OCI-LY7 (cell line): ENCODE data around the gene CHST11. TPM values are rescaled to one million over a fixed set of nuclear protein-coding genes. Genes with fewer than 3 reads are reported as not detected.
A peak's percentile ranks its signal among the peaks of the same experiment; 100 is the strongest.

Experiments used
- BruUV-seq: library from RNA; stranded (reverse); fragments of 400-500 nt; replicated peaks from 2 replicates; lab custom pipeline; 2021; lab: Mats Ljungman, UMichigan
- CTCF ChIA-PET: fragments of 300-600 bp; sonication (Branson Sonifier 250); formaldehyde crosslinking; loops from one replicate; lab custom pipeline; 2022; ENCODE audit warnings: antibody characterized with exemption; ENCODE audit not compliant: unreplicated experiment; lab: Charles Lee
- POLR2A ChIA-PET: fragments of 300-600 bp; sonication (Branson Sonifier 250); formaldehyde crosslinking; loops from one replicate; lab custom pipeline; 2022; ENCODE audit warnings: antibody characterized with exemption; lab: Charles Lee
- DNase-seq: peaks from one replicate; pipeline ENCODE4 v3.0.0-alpha.2; 2015; ENCODE audit warnings: low spot score
- H2AFZ ChIP-seq: fragments of 200-600 bp; sonication (generic), shearing (Covaris generic); 2 replicates; pipeline ENCODE4 v1.6.1; 2014; ENCODE audit warnings: mild to moderate bottlenecking, antibody characterized with exemption, low read length, moderate library complexity
- H3K27ac ChIP-seq: fragments of 200-600 bp; sonication (generic); 2 replicates; pipeline ENCODE4 v1.5.1; 2014; ENCODE audit warnings: mixed run types, low read depth, mild to moderate bottlenecking, moderate library complexity, low read length, inconsistent platforms; ENCODE audit not compliant: poor library complexity, severe bottlenecking
- H3K36me3 ChIP-seq: fragments of 200-600 bp; sonication (generic); 2 replicates; pipeline ENCODE4 v1.6.1; 2014; ENCODE audit warnings: mild to moderate bottlenecking, antibody characterized with exemption, low read length, moderate library complexity, mixed read lengths; ENCODE audit not compliant: insufficient read depth
- H3K4me1 ChIP-seq: fragments of 200-600 bp; sonication (generic); 2 replicates; pipeline ENCODE4 v1.5.1; 2014; ENCODE audit warnings: mild to moderate bottlenecking, low read length; ENCODE audit not compliant: insufficient read depth, poor library complexity, severe bottlenecking
- H3K4me2 ChIP-seq: fragments of 200-600 bp; sonication (generic); 2 replicates; pipeline ENCODE4 v1.6.1; 2014; ENCODE audit warnings: mild to moderate bottlenecking, low read length
- H3K4me3 ChIP-seq: fragments of 200-600 bp; sonication (generic); 2 replicates; pipeline ENCODE4 v1.5.1; 2014; ENCODE audit warnings: mild to moderate bottlenecking, low read depth, low read length; ENCODE audit not compliant: poor library complexity, severe bottlenecking
- H3K79me2 ChIP-seq: fragments of 200-600 bp; sonication (generic); 2 replicates; pipeline ENCODE4 v1.6.1; 2016; ENCODE audit warnings: low read depth, mild to moderate bottlenecking, low read length, moderate library complexity, mixed read lengths; ENCODE audit not compliant: insufficient read depth
- H3K9me2 ChIP-seq: fragments of 200-600 bp; sonication (generic); 2 replicates; pipeline ENCODE4 v1.6.1; 2016; ENCODE audit warnings: mild to moderate bottlenecking, low read length, mixed read lengths; ENCODE audit not compliant: insufficient read depth
- H3K9me3 ChIP-seq: fragments of 200-600 bp; sonication (generic); 2 replicates; pipeline ENCODE4 v1.6.1; 2014; ENCODE audit warnings: mild to moderate bottlenecking, mixed run types, low read length, mixed read lengths
- H4K20me1 ChIP-seq: fragments of 200-600 bp; sonication (generic); 2 replicates; pipeline ENCODE4 v1.6.1; 2014; ENCODE audit warnings: mild to moderate bottlenecking, antibody characterized with exemption, low read length, moderate library complexity, mixed read lengths; ENCODE audit not compliant: insufficient read depth
- EZH2phosphoT487 ChIP-seq: fragments of 200-600 bp; sonication (generic); IDR thresholded peaks from 2 replicates; pipeline ENCODE4 v1.6.1; 2018; ENCODE audit warnings: low read depth, borderline replicate concordance, mild to moderate bottlenecking, mixed run types, antibody characterized with exemption, low read length, moderate library complexity, mixed read lengths
- intact Hi-C: fragments of 100-400 bp; cut with micrococcal nuclease; formaldehyde crosslinking; loops from one replicate; pipeline ENCODE4 v1.10.0; 2022; ENCODE audit not compliant: unreplicated experiment
- total RNA-seq, 2 experiments: library from RNA; depleted of rRNA in 1 of 2; stranded (reverse); fragments of >200 nt in 1 of 2; shearing (Covaris generic) in 1 of 2; gene quantifications; 2 replicates each; pipeline ENCODE4 v1.2.3, GENCODE V29; 2014 to 2022
- TF ChIP-seq, protein P1 (sequence below): fragments of 200-600 bp; sonication (generic); conservative IDR thresholded peaks from 2 replicates; pipeline ENCODE4 v1.5.1; 2014; ENCODE audit warnings: mild to moderate bottlenecking, antibody characterized with exemption, low read length, moderate library complexity, mixed read lengths

Gene CHST11
- total RNA-seq, 2 experiments from 2014 or later, result 15.2 to 41.6 TPM

DNA sequence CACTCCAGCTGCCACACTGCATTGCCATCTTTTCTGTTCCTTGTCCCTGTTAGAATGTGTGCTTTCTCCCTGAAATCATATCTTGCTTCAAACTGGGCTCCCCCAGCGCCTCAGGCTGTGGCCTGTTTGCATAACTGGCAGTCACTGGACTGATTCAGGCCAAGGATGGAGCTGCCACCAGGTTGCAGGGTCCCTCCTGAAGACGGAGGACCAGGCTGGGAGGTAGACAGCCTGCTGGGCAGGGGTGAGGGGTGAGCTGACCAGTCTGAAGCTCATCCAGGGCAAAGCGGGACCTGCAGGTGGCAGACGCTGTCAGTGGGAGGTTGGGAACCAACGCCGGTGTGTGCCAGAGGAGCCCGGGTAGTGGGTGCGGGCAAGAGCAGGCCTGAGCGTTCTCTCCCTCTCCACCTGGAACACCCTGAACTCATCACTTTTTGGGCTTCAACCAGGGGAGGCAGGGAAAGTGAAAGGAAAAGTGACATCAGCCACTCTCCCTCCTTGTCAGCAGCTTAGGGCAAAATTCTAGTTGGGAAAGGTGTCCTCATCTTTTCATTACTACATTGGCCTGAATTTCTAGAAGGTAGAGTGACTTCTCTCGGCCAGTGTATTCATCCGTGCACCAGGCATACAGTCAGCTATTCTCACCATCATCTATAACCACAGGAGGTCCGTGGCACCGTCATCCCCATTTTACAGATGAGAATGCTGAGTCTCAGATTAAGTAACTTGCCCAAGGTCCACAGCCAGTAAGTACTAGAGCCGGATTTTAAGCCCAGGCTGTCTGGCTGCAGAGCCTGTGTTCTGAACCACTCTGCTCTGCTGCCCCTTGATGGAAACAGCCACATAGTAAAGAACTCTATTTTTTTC lies 282.3 kb downstream of the CHST11 start:
- Histone ChIP-seq H3K36me3 (no peaks in the 10 kb centered on the region), H2AFZ (no peak overlapping the region), H3K9me2 (no peaks in the 10 kb centered on the region), H3K4me2 (no peak overlapping the region), H3K27ac (no peak overlapping the region), H3K4me3 (no peak overlapping the region), H4K20me1 (no peaks in the 10 kb centered on the region), H3K9me3 (no peaks in the 10 kb centered on the region), H3K4me1 (peaks cover 18% of the 10 kb centered on the region), H3K79me2 (no peaks in the 10 kb centered on the region)
- TF ChIP-seq, protein P1, sequence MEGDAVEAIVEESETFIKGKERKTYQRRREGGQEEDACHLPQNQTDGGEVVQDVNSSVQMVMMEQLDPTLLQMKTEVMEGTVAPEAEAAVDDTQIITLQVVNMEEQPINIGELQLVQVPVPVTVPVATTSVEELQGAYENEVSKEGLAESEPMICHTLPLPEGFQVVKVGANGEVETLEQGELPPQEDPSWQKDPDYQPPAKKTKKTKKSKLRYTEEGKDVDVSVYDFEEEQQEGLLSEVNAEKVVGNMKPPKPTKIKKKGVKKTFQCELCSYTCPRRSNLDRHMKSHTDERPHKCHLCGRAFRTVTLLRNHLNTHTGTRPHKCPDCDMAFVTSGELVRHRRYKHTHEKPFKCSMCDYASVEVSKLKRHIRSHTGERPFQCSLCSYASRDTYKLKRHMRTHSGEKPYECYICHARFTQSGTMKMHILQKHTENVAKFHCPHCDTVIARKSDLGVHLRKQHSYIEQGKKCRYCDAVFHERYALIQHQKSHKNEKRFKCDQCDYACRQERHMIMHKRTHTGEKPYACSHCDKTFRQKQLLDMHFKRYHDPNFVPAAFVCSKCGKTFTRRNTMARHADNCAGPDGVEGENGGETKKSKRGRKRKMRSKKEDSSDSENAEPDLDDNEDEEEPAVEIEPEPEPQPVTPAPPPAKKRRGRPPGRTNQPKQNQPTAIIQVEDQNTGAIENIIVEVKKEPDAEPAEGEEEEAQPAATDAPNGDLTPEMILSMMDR, result no peak
- BruUV-seq, result no TSS peak
- no peak for DNase-seq
- ChIA-PET POLR2A (interaction anchor here (0.7 kb wide), 1 partner anchor 312 kb away, joined by 3 read pairs; no protein-coding TSS in a partner anchor), CTCF (no interaction called here)
- intact Hi-C loops, result loop anchor here (5.0 kb wide), 2 partner anchors 282 to 313 kb away; partner anchors contain the start of gene CHST11

DNA sequence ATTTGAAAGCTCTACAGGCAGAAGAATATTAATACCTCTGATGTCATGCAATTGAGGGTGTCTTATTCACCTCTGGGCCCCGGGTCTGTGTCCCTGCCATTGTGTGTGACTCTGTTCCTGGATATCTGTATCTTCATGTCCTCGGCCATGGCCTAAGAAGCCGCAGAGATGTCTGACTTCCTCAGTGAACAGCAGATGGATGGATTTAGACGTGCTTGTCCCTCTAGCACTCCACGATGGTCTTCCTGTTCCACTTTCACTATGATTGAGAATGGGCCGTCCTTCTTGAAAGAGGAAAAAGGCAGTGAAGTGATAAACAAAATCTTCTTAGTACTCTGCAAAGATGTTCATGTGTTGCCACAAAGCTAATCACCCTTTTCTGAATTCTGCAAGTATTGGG lies 283.9 kb downstream of the CHST11 start:
- H3K79me2 ChIP-seq, result no peaks in the 10 kb centered on the region
- ChIA-PET POLR2A (interaction anchor here (0.6 to 0.8 kb wide), 2 partner anchors 11 to 1026 kb away, joined by 3 to 4 read pairs; no protein-coding TSS in a partner anchor), CTCF (no interaction called here)
- intact Hi-C loops, result no loop called here
- H3K9me3 ChIP-seq, result no peaks in the 10 kb centered on the region
- peaks cover 25% of the 10 kb centered on the region for H3K4me1 ChIP-seq
- H3K4me2 ChIP-seq, result peak overlapping the region; percentile 34
- no TSS peak for BruUV-seq
- H3K4me3 ChIP-seq, result no peak overlapping the region
- H4K20me1 ChIP-seq, result no peaks in the 10 kb centered on the region
- H2AFZ ChIP-seq, result no peak overlapping the region
- H3K36me3 ChIP-seq, result no peaks in the 10 kb centered on the region
- DNase-seq, result peak; percentile 52
- H3K9me2 ChIP-seq, result no peaks in the 10 kb centered on the region
- TF ChIP-seq, protein P1, result no peak
- TF ChIP-seq EZH2phosphoT487, result no peak
- no peak overlapping the region for H3K27ac ChIP-seq

GRCh38 chr12:104741077-104741476 lies 284.3 kb downstream of the CHST11 start:
- intact Hi-C loops, result no loop called here
- H3K79me2 ChIP-seq, result no peaks in the 10 kb centered on the region
- ChIA-PET CTCF (no interaction called here), POLR2A (interaction anchor here (0.6 to 0.8 kb wide), 3 partner anchors 10 to 1026 kb away, joined by 3 to 4 read pairs (median 4); no protein-coding TSS in a partner anchor)
- DNase-seq, result no peak
- no peaks in the 10 kb centered on the region for H3K9me3 ChIP-seq
- H3K4me1 ChIP-seq, result peaks cover 25% of the 10 kb centered on the region
- H3K27ac ChIP-seq, result no peak overlapping the region
- H3K36me3 ChIP-seq, result no peaks in the 10 kb centered on the region
- no peaks in the 10 kb centered on the region for H4K20me1 ChIP-seq
- H3K9me2 ChIP-seq, result no peaks in the 10 kb centered on the region
- TF ChIP-seq EZH2phosphoT487, result no peak
- TF ChIP-seq, protein P1, result no peak
- peak overlapping the region; percentile 34 for H3K4me2 ChIP-seq
- H2AFZ ChIP-seq, result no peak overlapping the region
- BruUV-seq, result no TSS peak
- no peak overlapping the region for H3K4me3 ChIP-seq
